ENCODE data around the gene PTPRC.

PTPRC gene

DNA sequence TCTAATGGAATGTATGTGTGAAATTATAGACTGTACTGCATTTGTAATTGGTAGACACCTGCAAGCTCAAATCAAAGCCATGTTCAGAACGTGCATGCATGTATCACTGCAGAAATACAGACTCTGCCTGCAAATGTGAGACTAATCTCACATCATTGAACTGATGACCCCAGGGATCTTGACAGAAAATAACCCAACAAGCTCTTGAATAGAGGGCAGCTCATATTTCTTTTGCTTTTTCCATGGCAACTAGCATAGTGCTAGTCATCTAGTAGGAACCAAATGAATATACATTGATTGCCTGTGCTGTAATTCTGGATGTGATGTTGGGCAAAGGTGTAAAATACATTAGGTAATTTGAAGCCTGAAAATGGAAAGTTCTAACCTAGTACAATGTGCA lies 62.4 kb downstream of the PTPRC start:
- DNase-seq (ENCODE audit: low read depth) = no peak

GRCh38 chr1:198701766-198702539 lies 63.1 kb downstream of the PTPRC start:
- no peak for DNase-seq (ENCODE audit: low read depth)

- no peak for DNase-seq (ENCODE audit: low read depth)
Observed at GRCh38 chr1:198708761-198709525, 70.1 kb downstream of the PTPRC start.

GRCh38 chr1:198711837-198712236 lies 73.0 kb downstream of the PTPRC start:
- no peak for DNase-seq (ENCODE audit: low read depth)

GRCh38 chr1:198713081-198713480 lies 74.2 kb downstream of the PTPRC start:
- no peak for DNase-seq (ENCODE audit: low read depth)

GRCh38 chr1:198714271-198714670 lies 75.4 kb downstream of the PTPRC start:
- DNase-seq (ENCODE audit: low read depth) = no peak

DNA sequence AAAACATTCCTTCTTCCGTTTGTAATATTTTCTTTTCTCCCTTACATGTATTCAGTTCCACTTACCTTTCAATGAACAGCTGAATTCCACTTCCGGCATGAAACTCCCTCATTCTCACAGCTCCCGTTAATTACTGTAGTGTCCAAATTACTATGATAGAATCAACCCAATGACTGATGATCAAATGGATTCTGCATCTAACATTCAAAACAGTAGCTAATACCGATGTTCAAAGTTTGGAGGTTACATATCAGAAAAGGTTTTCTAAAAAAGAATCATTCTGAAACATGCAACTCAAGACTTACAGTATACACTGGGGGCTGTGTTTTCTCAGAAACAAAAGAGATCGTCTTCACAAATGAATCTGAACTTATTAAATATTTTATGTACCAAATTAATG lies 77.2 kb downstream of the PTPRC start:
- no peak for DNase-seq (ENCODE audit: low read depth)

GRCh38 chr1:198717510-198717909 lies 78.7 kb downstream of the PTPRC start:
- no peak for DNase-seq (ENCODE audit: low read depth)

DNA sequence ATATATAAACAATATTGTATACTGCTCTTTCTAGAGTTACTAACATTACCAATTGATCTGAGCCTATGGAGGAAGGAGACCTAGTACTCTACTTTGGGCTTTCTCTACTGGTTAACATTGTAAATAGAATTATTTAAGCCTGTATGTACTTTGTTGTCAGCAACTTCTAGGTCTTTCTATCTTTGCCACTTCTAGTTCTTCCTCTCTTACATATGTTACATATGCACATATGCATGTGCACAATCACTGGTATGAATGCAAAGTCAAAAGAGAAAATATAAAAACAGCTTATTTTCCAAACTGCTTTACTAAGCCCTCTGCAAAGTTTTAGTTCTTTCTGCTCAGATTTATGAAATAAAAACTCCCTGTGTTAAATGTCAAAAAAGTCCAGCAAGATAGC lies 84.3 kb downstream of the PTPRC start:
- DNase-seq (ENCODE audit: low read depth) = no peak

GRCh38 chr1:198725090-198725489 lies 86.2 kb downstream of the PTPRC start:
- DNase-seq (ENCODE audit: low read depth) = no peak

GRCh38 chr1:198726455-198726854 lies 87.6 kb downstream of the PTPRC start:
- DNase-seq (ENCODE audit: low read depth) = no peak

GRCh38 chr1:198729195-198729863 lies 90.5 kb downstream of the PTPRC start:
- no peak for DNase-seq (ENCODE audit: low read depth)

GRCh38 chr1:198730952-198731351 lies 92.1 kb downstream of the PTPRC start:
- DNase-seq (ENCODE audit: low read depth) = no peak

DNA sequence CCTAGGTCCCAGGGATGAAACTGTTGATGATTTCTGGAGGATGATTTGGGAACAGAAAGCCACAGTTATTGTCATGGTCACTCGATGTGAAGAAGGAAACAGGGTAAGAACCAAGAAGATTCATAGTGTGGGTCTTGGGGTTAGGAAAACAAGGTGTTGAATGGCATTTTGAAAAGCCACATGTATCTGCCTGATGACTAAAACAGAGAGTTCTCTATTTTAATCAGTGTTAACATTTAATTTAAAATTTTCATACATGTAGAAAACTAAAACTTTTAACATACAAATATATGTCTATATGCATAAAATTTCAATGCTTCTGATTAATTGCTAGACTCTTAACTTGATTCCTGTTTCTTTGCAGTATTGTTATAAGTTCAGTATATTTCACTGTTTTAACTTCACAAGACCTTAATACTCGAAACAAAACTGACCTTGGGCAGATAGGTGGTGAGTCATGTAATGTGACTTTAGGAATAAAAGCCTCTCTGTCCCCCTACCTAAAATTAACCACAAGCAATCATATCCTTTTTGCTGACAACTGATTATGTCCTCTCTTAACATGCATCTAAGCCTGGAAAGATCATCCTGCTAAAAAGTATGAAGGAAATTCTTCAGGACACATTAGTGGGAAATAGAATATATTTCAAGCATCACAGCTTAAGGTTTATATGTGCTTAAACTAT lies 95.6 kb downstream of the PTPRC start:
- DNase-seq (ENCODE audit: low read depth) = no peak

DNA sequence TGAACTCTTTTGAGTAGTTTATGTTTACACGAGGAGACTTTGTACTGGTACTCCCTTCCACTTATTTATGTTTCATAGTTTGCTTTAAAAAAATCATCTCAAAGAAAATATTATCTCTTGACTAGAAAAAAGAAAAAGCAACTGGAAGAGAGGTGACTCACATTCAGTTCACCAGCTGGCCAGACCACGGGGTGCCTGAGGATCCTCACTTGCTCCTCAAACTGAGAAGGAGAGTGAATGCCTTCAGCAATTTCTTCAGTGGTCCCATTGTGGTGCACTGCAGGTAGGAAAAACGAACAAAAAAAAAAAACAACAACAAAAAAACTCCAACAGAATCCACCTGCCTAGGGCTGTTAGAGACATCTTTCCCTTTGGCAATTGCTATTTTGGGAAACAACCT lies 102.9 kb downstream of the PTPRC start:
- no peak for DNase-seq (ENCODE audit: low read depth)

- DNase-seq (ENCODE audit: low read depth) = no peak
Observed at GRCh38 chr1:198747127-198747526, 108.3 kb downstream of the PTPRC start.

- no peak for DNase-seq (ENCODE audit: low read depth)
Observed at GRCh38 chr1:198749279-198749678, 110.4 kb downstream of the PTPRC start.

DNA sequence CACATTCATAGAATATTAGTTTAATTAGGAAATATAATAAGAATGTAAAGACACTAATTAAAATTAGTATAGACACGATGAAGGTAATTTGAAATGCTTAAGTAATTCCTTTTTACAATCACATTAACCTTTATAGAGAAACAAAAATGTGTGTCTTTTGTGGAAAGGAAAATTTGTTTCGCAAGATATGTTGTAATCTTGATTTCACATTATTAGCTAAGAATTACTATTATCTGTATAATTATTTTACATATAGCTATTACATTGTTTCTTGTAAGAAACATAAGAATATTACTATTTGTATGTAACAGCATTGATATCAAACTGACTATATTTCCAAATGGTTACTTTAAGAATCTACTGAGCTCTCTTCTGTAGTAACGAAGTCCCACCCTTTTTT lies 111.2 kb downstream of the PTPRC start:
- no peak for DNase-seq (ENCODE audit: low read depth)

GRCh38 chr1:198751741-198752140 lies 112.9 kb downstream of the PTPRC start:
- no peak for DNase-seq (ENCODE audit: low read depth)

DNA sequence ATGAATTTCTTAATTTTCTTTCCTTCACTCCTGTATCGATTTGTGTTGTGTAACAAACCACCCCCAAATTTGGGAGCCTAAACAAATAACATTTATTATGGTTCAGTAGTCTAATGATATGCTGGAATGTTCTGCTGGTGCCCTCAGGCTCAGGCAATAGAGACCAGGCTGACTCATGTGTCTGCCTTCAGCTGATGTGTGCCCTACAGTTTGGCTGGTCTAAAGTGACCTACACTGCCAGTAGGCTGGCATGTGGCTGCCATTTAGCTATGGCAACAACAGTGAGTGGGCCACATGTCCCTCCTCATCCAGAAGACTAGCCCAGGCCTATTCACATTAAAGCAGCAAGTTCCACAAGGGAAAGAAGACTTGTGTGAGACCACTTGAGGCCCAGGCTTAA lies 115.8 kb downstream of the PTPRC start:
- no peak for DNase-seq (ENCODE audit: low read depth)

DNA sequence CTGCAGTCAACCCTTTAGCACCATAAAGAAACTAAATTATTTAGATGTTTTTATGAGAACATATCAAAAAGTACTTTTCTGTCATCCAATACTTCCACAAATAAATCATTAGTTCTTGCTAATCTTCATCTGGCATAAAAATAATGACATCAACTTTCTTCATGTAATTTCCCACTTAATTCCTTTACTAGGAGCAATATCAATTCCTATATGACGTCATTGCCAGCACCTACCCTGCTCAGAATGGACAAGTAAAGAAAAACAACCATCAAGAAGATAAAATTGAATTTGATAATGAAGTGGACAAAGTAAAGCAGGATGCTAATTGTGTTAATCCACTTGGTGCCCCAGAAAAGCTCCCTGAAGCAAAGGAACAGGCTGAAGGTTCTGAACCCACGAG lies 116.9 kb downstream of the PTPRC start:
- DNase-seq (ENCODE audit: low read depth) = no peak

DNA sequence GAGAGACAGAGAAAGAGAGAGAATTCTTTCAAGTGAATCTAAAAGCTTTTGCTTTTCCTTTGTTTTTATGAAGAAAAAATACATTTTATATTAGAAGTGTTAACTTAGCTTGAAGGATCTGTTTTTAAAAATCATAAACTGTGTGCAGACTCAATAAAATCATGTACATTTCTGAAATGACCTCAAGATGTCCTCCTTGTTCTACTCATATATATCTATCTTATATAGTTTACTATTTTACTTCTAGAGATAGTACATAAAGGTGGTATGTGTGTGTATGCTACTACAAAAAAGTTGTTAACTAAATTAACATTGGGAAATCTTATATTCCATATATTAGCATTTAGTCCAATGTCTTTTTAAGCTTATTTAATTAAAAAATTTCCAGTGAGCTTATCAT lies 117.6 kb downstream of the PTPRC start:
- no peak for DNase-seq (ENCODE audit: low read depth)
